Adrenal gland (tissue), 12 donors: ENCODE measurements around the gene LDHB. TPM values are rescaled to one million over a fixed set of nuclear protein-coding genes. Genes with fewer than 3 reads are reported as not detected.

Source experiments
- DNase-seq, 7 donors: peaks; one replicate each; pipeline ENCODE4 v3.0.0-alpha.2; 2019 to 2020
- H3K27ac ChIP-seq, 5 donors: fragments of 200-600 bp; sonication (generic) in 4 of 5; 1 replicate in 3 of 5; 2 replicates in 2 of 5; pipeline versions ENCODE4 v1.5.1 to v1.8.0; 2016 to 2020; ENCODE audit warnings: mild to moderate bottlenecking in 1 of 5
- H3K27me3 ChIP-seq: fragments of 200-600 bp; 2 replicates; pipeline ENCODE4 v1.8.0; 2021
- H3K36me3 ChIP-seq, 2 donors: fragments of 200-600 bp; replicated peaks in 1 of 2; 1 replicate in 1 of 2; 2 replicates in 1 of 2; pipeline versions ENCODE4 v1.5.1 to v1.8.0; 2018 to 2022
- H3K4me1 ChIP-seq, 2 donors: fragments of 200-600 bp; replicated peaks in 1 of 2; 1 replicate in 1 of 2; 2 replicates in 1 of 2; pipeline versions ENCODE4 v1.5.1 to v1.8.0; 2018 to 2021
- H3K4me3 ChIP-seq, 4 donors: fragments of 200-600 bp; sonication (generic) in 3 of 4; one replicate each; pipeline ENCODE4 v1.5.1; 2016 to 2018
- H3K9me3 ChIP-seq, 3 donors: fragments of 200-600 bp; sonication (generic) in 1 of 3; replicated peaks in 1 of 3; 1 replicate in 2 of 3; 2 replicates in 1 of 3; pipeline versions ENCODE4 v1.5.1 to v1.8.0; 2016 to 2021
- POLR2A ChIP-seq, 2 donors: fragments of 450-650 bp; IDR thresholded peaks; one replicate each; pipeline ENCODE4 v1.6.1; 2017; ENCODE audit warnings: antibody characterized with exemption in 2 of 2, mild to moderate bottlenecking in 2 of 2, moderate library complexity in 1 of 2
- WGBS, 4 donors: extraction: QIAGEN DNeasy Blood & Tissue Kit in 2 of 4; methylation state at CpG; one replicate each; pipeline versions ENCODE4 v1.1.5 to v1.1.7; 2013 to 2017; 5-methylcytosine and 5-hydroxymethylcytosine counted together
- intact Hi-C, 2 donors: fragments of 100-400 bp; cut with DNase I; formaldehyde crosslinking; loops; one replicate each; pipeline versions ENCODE4 v1.14.1 to v1.15.0; 2022 to 2023
- polyA plus RNA-seq, 3 donors: library from polyadenylated mRNA; stranded (reverse); fragments of 200-250 nt in 2 of 3; fragments of 350-450 nt in 1 of 3; fragmentation: Illumina TruSeq in 1 of 3; extraction: RNeasy Lipid Tissue Mini Kit (QIAGEN cat#74804) in 1 of 3; gene quantifications; one replicate each; pipeline ENCODE4 v1.2.3, GENCODE V29; 2013 to 2014
- total RNA-seq, 9 donors: library from RNA; depleted of rRNA in 4 of 9; stranded (reverse); fragments of >200 nt in 4 of 9; fragments of 120-200 nt in 1 of 9; fragmentation: NEBNext Ultra II Directional in 1 of 9; extraction: Animal tissue kit (Norgen Biotek cat#: 25700) in 1 of 9; gene quantifications; one replicate each; pipeline versions ENCODE4 v1.1.0 to v1.2.4, GENCODE V29; 2013 to 2023
- TF ChIP-seq, protein P1 (sequence below), 6 experiments: fragments of 450-650 bp in 4 of 6; fragments of 200-600 bp in 2 of 6; sonication (generic) in 1 of 6; IDR thresholded peaks; 1 replicate in 5 of 6; 2 replicates in 1 of 6; pipeline versions ENCODE4 v1.5.1 to v1.8.0; 2016 to 2021; ENCODE audit warnings: antibody characterized with exemption in 6 of 6, mild to moderate bottlenecking in 2 of 6, moderate library complexity in 1 of 6
- donor health status: healthy with polysubstance abuse.
- donor health status: Bipolar disorder and iron deficiency.
- donor health status: DM: yes; HTN: yes; CAD: no.
- donor health status: DM: no; HTN: no; CAD: no.
- donor health status: DM: no; HTN: no; CAD: no.
- donor health status: DM: yes; HTN: yes; CAD: no.

LDHB gene
- total and polyA plus RNA-seq, 12 donors: 334 to 1,272 (median 614) TPM

DNA sequence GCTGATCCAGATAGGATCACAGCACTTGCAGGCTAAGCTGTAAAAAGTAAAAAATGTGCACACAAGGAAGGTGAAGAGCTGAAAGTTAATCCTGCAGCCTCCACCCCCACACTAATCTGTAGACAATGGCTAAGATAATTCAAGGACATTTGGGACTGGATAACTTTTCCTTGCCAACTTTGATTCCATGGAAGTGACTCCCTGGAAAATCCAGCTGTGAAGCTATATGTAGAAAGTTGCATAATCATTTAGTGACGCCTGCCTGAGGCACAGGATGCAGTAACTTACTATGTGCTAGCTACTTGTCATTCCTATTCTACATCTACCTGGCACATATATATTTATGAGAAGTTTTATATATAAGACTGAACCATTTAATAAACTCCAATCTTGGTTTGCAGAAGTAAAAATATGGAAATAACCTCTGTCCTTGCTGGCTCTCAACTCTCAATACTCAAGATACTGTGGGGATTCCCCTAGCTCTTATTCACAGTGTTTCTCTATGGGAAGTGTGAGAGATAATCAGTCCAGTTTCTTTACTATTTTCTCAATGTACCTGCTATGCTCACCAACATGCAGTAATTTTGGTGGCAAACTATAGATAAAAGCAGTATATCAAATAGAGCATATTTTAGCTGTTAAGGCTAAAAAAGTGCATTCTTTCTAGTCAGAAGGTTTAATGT is 14.8 kb downstream of the LDHB start:
- Histone ChIP-seq H3K36me3 (peaks cover 0 to 64% of the 10 kb centered on the region in 2 donors), H3K27ac (no peak overlapping the region), H3K27me3 (no peaks in the 10 kb centered on the region), H3K9me3 (no peaks in the 10 kb centered on the region), H3K4me1 (peaks cover 9 to 26% of the 10 kb centered on the region in 2 donors), H3K4me3 (no peak overlapping the region)
- no peak for DNase-seq
- TF ChIP-seq, protein P1, sequence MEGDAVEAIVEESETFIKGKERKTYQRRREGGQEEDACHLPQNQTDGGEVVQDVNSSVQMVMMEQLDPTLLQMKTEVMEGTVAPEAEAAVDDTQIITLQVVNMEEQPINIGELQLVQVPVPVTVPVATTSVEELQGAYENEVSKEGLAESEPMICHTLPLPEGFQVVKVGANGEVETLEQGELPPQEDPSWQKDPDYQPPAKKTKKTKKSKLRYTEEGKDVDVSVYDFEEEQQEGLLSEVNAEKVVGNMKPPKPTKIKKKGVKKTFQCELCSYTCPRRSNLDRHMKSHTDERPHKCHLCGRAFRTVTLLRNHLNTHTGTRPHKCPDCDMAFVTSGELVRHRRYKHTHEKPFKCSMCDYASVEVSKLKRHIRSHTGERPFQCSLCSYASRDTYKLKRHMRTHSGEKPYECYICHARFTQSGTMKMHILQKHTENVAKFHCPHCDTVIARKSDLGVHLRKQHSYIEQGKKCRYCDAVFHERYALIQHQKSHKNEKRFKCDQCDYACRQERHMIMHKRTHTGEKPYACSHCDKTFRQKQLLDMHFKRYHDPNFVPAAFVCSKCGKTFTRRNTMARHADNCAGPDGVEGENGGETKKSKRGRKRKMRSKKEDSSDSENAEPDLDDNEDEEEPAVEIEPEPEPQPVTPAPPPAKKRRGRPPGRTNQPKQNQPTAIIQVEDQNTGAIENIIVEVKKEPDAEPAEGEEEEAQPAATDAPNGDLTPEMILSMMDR (IDR thresholded peaks at IDR 0.05): no peak
- no peak for TF ChIP-seq POLR2A (IDR thresholded peaks at IDR 0.05)
- WGBS, 4 donors: 64 to 76% (median 68%) methylated on average over 1 of the region's 1 CpG
- intact Hi-C loops: no loop called here

DNA sequence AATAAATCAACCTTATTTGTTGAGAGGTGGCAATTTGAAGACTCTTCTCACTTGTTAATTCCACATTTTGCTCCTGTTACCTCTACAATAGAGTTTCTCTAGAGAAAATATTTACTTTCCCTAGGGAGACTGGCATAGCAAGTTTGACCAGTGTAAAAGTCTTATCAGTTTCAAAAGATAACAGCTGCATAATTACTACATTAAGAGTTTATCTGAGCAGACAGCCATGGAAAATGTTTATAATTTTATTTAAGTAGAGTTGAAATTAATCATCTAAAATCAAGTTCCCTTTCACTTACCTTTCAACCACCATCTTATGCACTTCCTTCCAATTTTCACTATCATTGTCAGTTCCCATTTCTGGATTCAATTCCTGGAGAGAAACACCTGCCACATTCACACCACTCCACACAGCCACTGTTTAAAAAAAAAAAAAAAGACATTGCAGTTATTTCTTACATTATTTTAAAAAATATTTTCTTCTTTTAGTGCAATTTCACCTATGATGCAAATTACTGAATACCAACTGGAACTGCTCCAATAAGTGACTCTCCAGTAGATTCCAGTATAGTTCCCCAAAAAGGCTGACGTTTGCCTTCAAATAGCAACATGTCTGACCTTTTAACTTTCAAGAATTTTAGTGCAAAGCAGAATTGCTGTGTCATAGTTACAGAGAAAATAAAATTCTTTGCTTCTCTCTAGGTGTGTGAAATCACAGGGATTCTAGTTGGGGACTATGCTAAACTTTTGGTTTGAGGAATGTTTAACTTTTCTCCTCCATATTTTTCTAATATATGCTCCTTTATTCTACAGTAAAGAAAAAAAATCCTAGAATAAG is 19.4 kb downstream of the LDHB start:
- peaks cover 9 to 41% of the 10 kb centered on the region in 2 donors for H3K4me1 ChIP-seq
- H3K36me3 ChIP-seq: peaks cover 0 to 70% of the 10 kb centered on the region in 2 donors
- no peak overlapping the region for H3K27ac ChIP-seq

DNA sequence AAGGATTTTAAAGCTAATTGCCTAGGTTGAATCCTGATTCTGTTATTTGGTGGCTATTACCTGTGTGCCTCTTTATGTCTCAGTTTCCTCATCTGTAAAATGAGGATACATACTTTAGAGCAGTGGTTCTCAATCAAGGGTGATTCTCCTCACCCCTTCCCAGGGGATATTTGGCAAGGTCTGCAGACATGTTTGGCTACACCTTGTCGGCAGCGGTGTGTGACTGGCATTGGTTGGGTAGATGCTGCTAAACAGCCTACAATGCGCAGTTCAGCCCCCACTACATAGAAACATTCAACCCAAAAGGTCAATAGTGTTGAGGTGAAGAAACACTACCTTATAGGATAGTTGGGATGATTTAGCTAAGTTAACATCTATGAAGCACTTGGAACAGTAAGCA is 23.4 kb downstream of the LDHB start:
- intact Hi-C loops: no loop called here
- Histone ChIP-seq H3K27me3 (no peaks in the 10 kb centered on the region), H3K36me3 (peaks cover 0 to 45% of the 10 kb centered on the region in 2 donors), H3K4me3 (no peak overlapping the region), H3K27ac (no peak overlapping the region), H3K4me1 (peaks cover 4 to 20% of the 10 kb centered on the region in 2 donors), H3K9me3 (no peaks in the 10 kb centered on the region)
- TF ChIP-seq POLR2A (IDR thresholded peaks at IDR 0.05): no peak
- TF ChIP-seq, protein P1 (IDR thresholded peaks at IDR 0.05): no peak
- 92 to 98% (median 97%) methylated on average over 3 of the region's 3 CpGs for WGBS, 4 donors
- no peak for DNase-seq

More for the DNA sequence above, 19.4 kb downstream of the LDHB start:
- Histone ChIP-seq H3K27me3 (no peaks in the 10 kb centered on the region), H3K9me3 (no peaks in the 10 kb centered on the region), H3K4me3 (no peak overlapping the region)
- 42 to 58% (median 53%) methylated on average over 1 of the region's 1 CpG for WGBS, 4 donors
- intact Hi-C loops: no loop called here
- TF ChIP-seq, protein P1 (IDR thresholded peaks at IDR 0.05): no peak
- TF ChIP-seq POLR2A (IDR thresholded peaks at IDR 0.05): no peak
- DNase-seq: no peak

DNA sequence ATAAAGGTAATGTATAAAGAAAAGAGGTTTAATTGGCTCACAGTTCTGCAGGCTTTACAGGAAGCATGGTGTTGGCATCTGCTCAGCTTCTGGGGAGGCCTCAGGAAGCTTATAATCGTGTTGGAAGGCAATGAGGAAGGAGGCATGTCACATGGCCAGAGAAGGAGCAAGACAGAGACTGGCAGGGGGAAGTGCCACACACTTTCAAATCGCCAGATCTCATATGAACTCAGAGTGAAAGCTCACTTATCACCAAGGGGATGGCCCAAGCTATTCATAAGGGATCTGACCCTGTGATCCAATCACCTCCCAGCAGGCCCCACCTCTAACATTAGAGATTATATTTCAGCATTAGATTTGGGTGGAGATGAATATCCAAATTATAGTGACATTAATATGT is 26.3 kb downstream of the LDHB start:
- H3K4me3 ChIP-seq: no peak overlapping the region
- H3K4me1 ChIP-seq: no peaks in the 10 kb centered on the region
- H3K36me3 ChIP-seq: peaks cover 0 to 25% of the 10 kb centered on the region in 2 donors
- intact Hi-C loops: no loop called here
- H3K9me3 ChIP-seq: no peaks in the 10 kb centered on the region
- no peak for TF ChIP-seq POLR2A (IDR thresholded peaks at IDR 0.05)
- 39 to 59% (median 47%) methylated on average over 2 of the region's 2 CpGs for WGBS, 4 donors
- no peak for DNase-seq
- no peak overlapping the region for H3K27ac ChIP-seq
- H3K27me3 ChIP-seq: no peaks in the 10 kb centered on the region
